ENCODE data around the gene GGA2.

GRCh38 chr16:23554536-23554935 lies 44.2 kb upstream of the GGA2 start:
- no peak for TF ChIP-seq POLR2A (IDR thresholded peaks at IDR 0.05; ENCODE audit: extremely low read depth, insufficient read length)
- TF ChIP-seq, protein P1, sequence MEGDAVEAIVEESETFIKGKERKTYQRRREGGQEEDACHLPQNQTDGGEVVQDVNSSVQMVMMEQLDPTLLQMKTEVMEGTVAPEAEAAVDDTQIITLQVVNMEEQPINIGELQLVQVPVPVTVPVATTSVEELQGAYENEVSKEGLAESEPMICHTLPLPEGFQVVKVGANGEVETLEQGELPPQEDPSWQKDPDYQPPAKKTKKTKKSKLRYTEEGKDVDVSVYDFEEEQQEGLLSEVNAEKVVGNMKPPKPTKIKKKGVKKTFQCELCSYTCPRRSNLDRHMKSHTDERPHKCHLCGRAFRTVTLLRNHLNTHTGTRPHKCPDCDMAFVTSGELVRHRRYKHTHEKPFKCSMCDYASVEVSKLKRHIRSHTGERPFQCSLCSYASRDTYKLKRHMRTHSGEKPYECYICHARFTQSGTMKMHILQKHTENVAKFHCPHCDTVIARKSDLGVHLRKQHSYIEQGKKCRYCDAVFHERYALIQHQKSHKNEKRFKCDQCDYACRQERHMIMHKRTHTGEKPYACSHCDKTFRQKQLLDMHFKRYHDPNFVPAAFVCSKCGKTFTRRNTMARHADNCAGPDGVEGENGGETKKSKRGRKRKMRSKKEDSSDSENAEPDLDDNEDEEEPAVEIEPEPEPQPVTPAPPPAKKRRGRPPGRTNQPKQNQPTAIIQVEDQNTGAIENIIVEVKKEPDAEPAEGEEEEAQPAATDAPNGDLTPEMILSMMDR (IDR thresholded peaks at IDR 0.05; ENCODE audit: low read depth, low read length) = no peak
- TF ChIP-seq MAX (IDR thresholded peaks at IDR 0.05; ENCODE audit: low read depth, low read length) = no peak

Measured in NB4 (cell line).